ENCODE measurements around the gene OAT.

OAT gene

DNA sequence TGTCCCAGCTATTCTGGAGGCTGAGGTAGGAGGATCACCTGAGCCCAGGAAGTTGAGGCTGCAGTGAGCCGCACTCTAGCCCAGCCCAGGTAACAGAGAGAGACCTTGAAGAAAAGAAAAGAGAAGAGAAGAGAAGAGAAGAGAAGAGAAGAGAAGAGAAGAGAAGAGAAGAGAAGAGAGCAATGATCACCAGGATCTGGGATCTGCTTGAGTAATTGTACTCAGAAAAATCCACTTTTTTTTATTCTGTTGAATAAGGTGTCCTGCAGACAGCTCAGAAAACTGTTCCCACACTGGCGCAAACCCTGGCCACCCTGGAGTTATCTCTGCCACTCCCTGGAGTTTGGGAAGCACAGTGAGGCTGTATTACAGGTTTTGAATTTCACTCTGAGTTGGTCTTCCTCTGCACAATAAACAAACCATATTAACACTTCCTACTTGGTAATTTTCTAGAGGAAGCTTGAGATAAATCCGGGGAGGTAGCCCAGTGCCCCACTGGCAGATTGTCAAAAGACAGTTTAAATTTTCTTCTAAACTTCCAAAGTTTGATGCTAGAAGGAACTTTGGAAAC lies 9.6 kb upstream of the OAT start:
- Histone ChIP-seq H4K8ac (ENCODE audit: low read length) (no peak overlapping the region), H3K4me3 (ENCODE audit: insufficient read depth in 1 of 2, low read depth in 1 of 2, low read length in 2 of 2) (no peak overlapping the region), H3K36me3 (ENCODE audit: control insufficient read depth in 1 of 2, insufficient read depth in 2 of 2, low read depth in 1 of 2, low read length in 2 of 2) (no peaks in the 10 kb centered on the region), H4K91ac (ENCODE audit: low read length) (no peak overlapping the region), H2AFZ (ENCODE audit: low read depth, low read length) (no peak overlapping the region), H3K4me1 (ENCODE audit: control insufficient read depth, insufficient read depth, low read depth, low read length) (no peaks in the 10 kb centered on the region), H2AK5ac (ENCODE audit: low read length, severe bottlenecking) (no peak overlapping the region), H3K23ac (ENCODE audit: low read length in 2 of 2) (no peak overlapping the region), H3K79me1 (replicated peaks; ENCODE audit: low read length, poor library complexity, severe bottlenecking) (no peaks in the 10 kb centered on the region), H3K9me3 (ENCODE audit: control insufficient read depth, low read length) (no peaks in the 10 kb centered on the region), H3K9ac (ENCODE audit: low read length) (no peak overlapping the region), H2BK120ac (ENCODE audit: low read depth, low read length) (no peak overlapping the region), H3K27ac (ENCODE audit: low read length, poor library complexity, severe bottlenecking) (no peak overlapping the region), H2BK12ac (ENCODE audit: low read length in 2 of 2) (no peak overlapping the region), H3K14ac (ENCODE audit: low read length in 2 of 2) (no peak overlapping the region), H2BK5ac (ENCODE audit: low read depth, low read length, poor library complexity, severe bottlenecking) (no peak overlapping the region), H3K18ac (ENCODE audit: low read depth in 1 of 2, low read length in 2 of 2) (no peak overlapping the region), H3K4me2 (ENCODE audit: low read length, poor library complexity, severe bottlenecking) (no peak overlapping the region), H3K4ac (ENCODE audit: low read depth in 1 of 2, low read length in 2 of 2) (no peak overlapping the region), H3K27me3 (ENCODE audit: control insufficient read depth in 1 of 2, insufficient read depth in 1 of 2, low read length in 2 of 2) (peaks cover 23 to 65% of the 10 kb centered on the region in 2 experiments), H2BK15ac (ENCODE audit: low read depth, poor library complexity, severe bottlenecking) (no peak overlapping the region)
- 100% methylated on average over 2 of the region's 3 CpGs for WGBS
- DNase-seq = no peak

DNA sequence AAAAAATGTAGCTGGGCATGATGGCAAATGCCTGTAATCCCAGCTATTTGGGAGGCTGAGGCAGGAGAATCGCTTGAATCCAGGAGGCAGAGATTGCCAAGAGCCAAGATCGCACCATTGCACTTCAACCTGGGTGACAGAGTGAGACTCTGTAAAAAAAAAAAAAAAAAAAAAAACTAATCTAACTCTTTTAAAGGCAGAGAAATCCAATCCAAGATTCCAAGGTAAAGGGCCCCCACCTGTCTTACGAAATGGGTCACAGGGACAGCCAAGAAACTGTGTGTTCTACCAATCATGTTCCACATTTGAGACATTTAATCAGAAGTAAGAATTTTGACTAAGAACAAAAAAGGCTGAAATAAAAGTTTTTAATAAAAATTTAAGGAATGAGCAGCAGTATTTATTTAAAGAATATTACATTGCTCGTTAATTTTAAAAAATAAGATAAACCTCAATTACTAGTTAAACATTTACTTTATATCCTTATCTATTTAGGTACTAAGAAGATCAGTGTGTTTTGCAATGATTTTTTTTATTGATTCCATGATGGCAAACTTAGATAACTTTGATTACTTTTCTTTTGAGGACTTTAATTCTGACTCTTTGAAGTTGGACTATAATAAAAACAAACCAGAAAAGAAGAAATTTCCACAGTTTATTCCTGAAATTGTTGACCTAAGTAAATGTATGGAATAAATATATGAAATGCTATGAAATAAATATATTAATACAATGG lies 6.7 kb upstream of the OAT start:
- no peaks in the 10 kb centered on the region for H3K36me3 ChIP-seq (ENCODE audit: control insufficient read depth in 1 of 2, insufficient read depth in 2 of 2, low read depth in 1 of 2, low read length in 2 of 2)
- H2AFZ ChIP-seq (ENCODE audit: low read depth, low read length) = no peak overlapping the region
- H3K14ac ChIP-seq (ENCODE audit: low read length in 2 of 2) = no peak overlapping the region
- no peaks in the 10 kb centered on the region for H3K9me3 ChIP-seq (ENCODE audit: control insufficient read depth, low read length)
- no peak overlapping the region for H3K4me3 ChIP-seq (ENCODE audit: insufficient read depth in 1 of 2, low read depth in 1 of 2, low read length in 2 of 2)
- H3K23ac ChIP-seq (ENCODE audit: low read length in 2 of 2) = no peak overlapping the region
- H3K79me1 ChIP-seq (replicated peaks; ENCODE audit: low read length, poor library complexity, severe bottlenecking) = no peaks in the 10 kb centered on the region
- no peak overlapping the region for H2BK5ac ChIP-seq (ENCODE audit: low read depth, low read length, poor library complexity, severe bottlenecking)
- no peak overlapping the region for H4K8ac ChIP-seq (ENCODE audit: low read length)
- H4K91ac ChIP-seq (ENCODE audit: low read length) = no peak overlapping the region
- H3K4me1 ChIP-seq (ENCODE audit: control insufficient read depth, insufficient read depth, low read depth, low read length) = no peaks in the 10 kb centered on the region
- no peak overlapping the region for H3K4me2 ChIP-seq (ENCODE audit: low read length, poor library complexity, severe bottlenecking)
- no peak overlapping the region for H3K18ac ChIP-seq (ENCODE audit: low read depth in 1 of 2, low read length in 2 of 2)
- H3K27ac ChIP-seq (ENCODE audit: low read length, poor library complexity, severe bottlenecking) = no peak overlapping the region
- H2AK5ac ChIP-seq (ENCODE audit: low read length, severe bottlenecking) = no peak overlapping the region
- no peak overlapping the region for H2BK120ac ChIP-seq (ENCODE audit: low read depth, low read length)
- no peak overlapping the region for H3K4ac ChIP-seq (ENCODE audit: low read depth in 1 of 2, low read length in 2 of 2)
- H2BK15ac ChIP-seq (ENCODE audit: low read depth, poor library complexity, severe bottlenecking) = no peak overlapping the region
- no peak overlapping the region for H2BK12ac ChIP-seq (ENCODE audit: low read length in 2 of 2)
- DNase-seq = no peak
- H3K9ac ChIP-seq (ENCODE audit: low read length) = no peak overlapping the region
- peaks cover 34 to 80% of the 10 kb centered on the region in 2 experiments for H3K27me3 ChIP-seq (ENCODE audit: control insufficient read depth in 1 of 2, insufficient read depth in 1 of 2, low read length in 2 of 2)
- 96% methylated on average over 3 of the region's 4 CpGs for WGBS

DNA sequence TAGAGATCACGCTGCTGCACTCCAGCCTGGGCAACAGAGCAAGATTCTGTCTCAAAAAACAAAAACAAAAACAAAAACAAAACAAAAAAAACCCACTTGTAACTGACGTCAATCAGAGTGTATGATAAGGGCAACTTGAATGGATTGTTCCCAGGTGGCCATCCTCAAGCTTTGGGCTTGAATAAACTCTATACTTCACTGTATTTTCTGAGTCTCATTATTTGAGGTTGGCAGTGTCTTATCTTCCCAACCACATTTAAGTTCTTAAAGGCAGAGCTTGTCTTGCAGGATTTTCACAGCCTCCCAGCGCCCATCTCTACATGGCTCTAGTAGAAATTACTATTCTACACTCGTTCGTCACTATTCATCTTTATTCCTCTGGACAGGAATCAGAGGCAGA lies 5.1 kb upstream of the OAT start:
- H3K18ac ChIP-seq (ENCODE audit: low read depth in 1 of 2, low read length in 2 of 2) = no peak overlapping the region
- no peaks in the 10 kb centered on the region for H3K79me1 ChIP-seq (replicated peaks; ENCODE audit: low read length, poor library complexity, severe bottlenecking)
- peaks cover 37 to 72% of the 10 kb centered on the region in 2 experiments for H3K27me3 ChIP-seq (ENCODE audit: control insufficient read depth in 1 of 2, insufficient read depth in 1 of 2, low read length in 2 of 2)
- 100% methylated on average over 4 of the region's 5 CpGs for WGBS
- H3K9ac ChIP-seq (ENCODE audit: low read length) = no peak overlapping the region
- no peak overlapping the region for H3K4me2 ChIP-seq (ENCODE audit: low read length, poor library complexity, severe bottlenecking)
- H3K23ac ChIP-seq (ENCODE audit: low read length in 2 of 2) = no peak overlapping the region
- no peaks in the 10 kb centered on the region for H3K9me3 ChIP-seq (ENCODE audit: control insufficient read depth, low read length)
- no peak overlapping the region for H2BK5ac ChIP-seq (ENCODE audit: low read depth, low read length, poor library complexity, severe bottlenecking)
- H3K4me3 ChIP-seq (ENCODE audit: insufficient read depth in 1 of 2, low read depth in 1 of 2, low read length in 2 of 2) = no peak overlapping the region
- H2BK15ac ChIP-seq (ENCODE audit: low read depth, poor library complexity, severe bottlenecking) = no peak overlapping the region
- DNase-seq = no peak
- H2BK120ac ChIP-seq (ENCODE audit: low read depth, low read length) = no peak overlapping the region
- no peak overlapping the region for H4K8ac ChIP-seq (ENCODE audit: low read length)
- H3K36me3 ChIP-seq (ENCODE audit: control insufficient read depth in 1 of 2, insufficient read depth in 2 of 2, low read depth in 1 of 2, low read length in 2 of 2) = no peaks in the 10 kb centered on the region
- H3K4ac ChIP-seq (ENCODE audit: low read depth in 1 of 2, low read length in 2 of 2) = no peak overlapping the region
- H2AK5ac ChIP-seq (ENCODE audit: low read length, severe bottlenecking) = no peak overlapping the region
- H2AFZ ChIP-seq (ENCODE audit: low read depth, low read length) = no peak overlapping the region
- H4K91ac ChIP-seq (ENCODE audit: low read length) = no peak overlapping the region
- peaks cover 3% of the 10 kb centered on the region for H3K4me1 ChIP-seq (ENCODE audit: control insufficient read depth, insufficient read depth, low read depth, low read length)
- no peak overlapping the region for H3K14ac ChIP-seq (ENCODE audit: low read length in 2 of 2)
- no peak overlapping the region for H2BK12ac ChIP-seq (ENCODE audit: low read length in 2 of 2)
- H3K27ac ChIP-seq (ENCODE audit: low read length, poor library complexity, severe bottlenecking) = no peak overlapping the region

DNA sequence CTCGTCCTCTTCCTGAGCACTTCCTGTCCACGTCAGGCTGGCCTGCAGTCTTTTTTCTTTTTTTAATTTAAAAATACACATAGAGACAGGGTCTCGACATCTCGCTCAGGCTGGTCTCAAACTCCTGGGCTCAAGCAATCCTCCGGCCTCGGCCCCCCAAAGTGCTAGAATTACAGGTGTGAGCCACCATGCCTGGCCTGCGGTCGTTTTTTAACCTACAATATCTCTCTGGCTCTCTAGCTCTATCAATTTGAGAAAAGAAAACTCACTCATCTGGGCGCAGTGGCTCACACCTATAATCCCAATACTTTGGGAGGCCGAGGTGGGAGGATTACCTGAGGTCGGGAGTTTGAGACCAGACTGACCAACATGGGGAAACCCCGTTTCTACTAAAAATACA lies 4.0 kb upstream of the OAT start:
- no peak for DNase-seq
- Histone ChIP-seq H3K4me1 (ENCODE audit: control insufficient read depth, insufficient read depth, low read depth, low read length) (peaks cover 3% of the 10 kb centered on the region), H2AK5ac (ENCODE audit: low read length, severe bottlenecking) (no peak overlapping the region), H2BK15ac (ENCODE audit: low read depth, poor library complexity, severe bottlenecking) (no peak overlapping the region), H2BK120ac (ENCODE audit: low read depth, low read length) (no peak overlapping the region), H3K18ac (ENCODE audit: low read depth in 1 of 2, low read length in 2 of 2) (no peak overlapping the region), H3K27ac (ENCODE audit: low read length, poor library complexity, severe bottlenecking) (no peak overlapping the region), H3K23ac (ENCODE audit: low read length in 2 of 2) (no peak overlapping the region), H4K8ac (ENCODE audit: low read length) (no peak overlapping the region), H3K9ac (ENCODE audit: low read length) (no peak overlapping the region), H3K27me3 (ENCODE audit: control insufficient read depth in 1 of 2, insufficient read depth in 1 of 2, low read length in 2 of 2) (peaks cover 29 to 62% of the 10 kb centered on the region in 2 experiments), H3K79me1 (replicated peaks; ENCODE audit: low read length, poor library complexity, severe bottlenecking) (peaks cover 1% of the 10 kb centered on the region), H3K4me2 (ENCODE audit: low read length, poor library complexity, severe bottlenecking) (no peak overlapping the region), H3K14ac (ENCODE audit: low read length in 2 of 2) (no peak overlapping the region), H3K4me3 (ENCODE audit: insufficient read depth in 1 of 2, low read depth in 1 of 2, low read length in 2 of 2) (no peak overlapping the region), H2BK12ac (ENCODE audit: low read length in 2 of 2) (no peak overlapping the region), H3K9me3 (ENCODE audit: control insufficient read depth, low read length) (no peaks in the 10 kb centered on the region), H4K91ac (ENCODE audit: low read length) (no peak overlapping the region), H3K36me3 (ENCODE audit: control insufficient read depth in 1 of 2, insufficient read depth in 2 of 2, low read depth in 1 of 2, low read length in 2 of 2) (no peaks in the 10 kb centered on the region), H2AFZ (ENCODE audit: low read depth, low read length) (no peak overlapping the region), H2BK5ac (ENCODE audit: low read depth, low read length, poor library complexity, severe bottlenecking) (no peak overlapping the region), H3K4ac (ENCODE audit: low read depth in 1 of 2, low read length in 2 of 2) (no peak overlapping the region)
- 80% methylated on average over 12 of the region's 12 CpGs for WGBS

Data from mesenchymal stem cell (in vitro differentiated cells and primary cell).